ENCODE measurements around the gene TMEM220.

TMEM220 gene

DNA sequence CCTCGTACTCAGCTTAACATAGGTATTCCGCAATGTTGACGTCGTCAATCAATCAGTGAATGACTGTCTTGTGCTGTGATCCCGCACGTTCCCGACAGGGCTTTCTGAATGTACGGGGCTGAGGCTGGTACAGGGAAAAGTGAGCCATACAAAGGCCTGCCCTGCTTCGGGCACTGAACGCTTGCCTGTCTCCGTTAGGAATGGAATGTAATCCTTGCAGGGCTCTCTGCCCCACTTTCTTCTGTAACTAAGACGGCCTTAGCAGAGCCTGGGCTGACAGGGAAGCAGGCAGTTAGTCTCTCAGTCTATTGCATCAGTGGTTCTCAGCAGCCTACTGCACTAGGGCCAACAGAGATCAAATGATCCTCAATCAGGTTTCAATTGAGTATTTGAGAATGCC lies 56.5 kb downstream of the TMEM220 start:
- no peak overlapping the region for H3K4me3 ChIP-seq (ENCODE audit: low read depth, low read length)

DNA sequence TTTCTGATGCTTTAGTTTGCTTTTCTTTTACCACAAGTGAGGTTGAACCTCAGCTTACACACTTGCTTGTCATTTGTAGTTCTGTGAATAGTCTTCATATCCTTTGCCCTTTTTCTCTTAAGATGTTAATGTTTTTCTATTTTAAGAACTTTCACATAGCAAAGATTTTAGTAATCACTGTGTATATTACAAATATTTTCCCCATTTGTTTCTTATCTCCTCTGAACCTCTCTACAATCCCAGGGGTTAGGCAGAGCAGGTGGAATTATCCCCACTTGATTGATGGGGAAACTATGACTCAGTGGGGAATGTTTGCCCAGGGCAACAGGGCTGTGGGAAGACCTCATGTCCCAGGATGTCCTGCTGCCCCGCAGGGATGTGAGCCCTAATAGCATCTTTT lies 61.0 kb downstream of the TMEM220 start:
- no peak overlapping the region for H3K4me3 ChIP-seq (ENCODE audit: low read depth, low read length)

DNA sequence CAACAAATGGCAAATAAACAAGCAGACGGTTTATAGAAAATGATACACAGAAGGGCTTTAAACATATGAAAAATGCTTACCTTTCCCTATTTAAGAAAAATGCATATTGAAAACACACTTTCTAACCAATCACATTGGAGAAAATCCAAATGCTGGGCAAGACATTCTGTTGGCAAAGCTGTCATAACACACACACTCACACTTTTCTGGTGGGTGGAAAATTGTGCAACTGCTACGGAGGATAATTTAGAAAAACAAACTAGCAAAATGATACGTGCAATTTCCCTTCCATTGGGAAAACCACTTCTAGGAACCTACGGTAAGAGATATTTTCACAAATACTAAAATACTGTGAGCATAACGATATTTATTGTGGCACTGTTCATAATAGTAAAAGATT lies 62.9 kb downstream of the TMEM220 start:
- no peak overlapping the region for H3K4me3 ChIP-seq (ENCODE audit: low read depth, low read length)

DNA sequence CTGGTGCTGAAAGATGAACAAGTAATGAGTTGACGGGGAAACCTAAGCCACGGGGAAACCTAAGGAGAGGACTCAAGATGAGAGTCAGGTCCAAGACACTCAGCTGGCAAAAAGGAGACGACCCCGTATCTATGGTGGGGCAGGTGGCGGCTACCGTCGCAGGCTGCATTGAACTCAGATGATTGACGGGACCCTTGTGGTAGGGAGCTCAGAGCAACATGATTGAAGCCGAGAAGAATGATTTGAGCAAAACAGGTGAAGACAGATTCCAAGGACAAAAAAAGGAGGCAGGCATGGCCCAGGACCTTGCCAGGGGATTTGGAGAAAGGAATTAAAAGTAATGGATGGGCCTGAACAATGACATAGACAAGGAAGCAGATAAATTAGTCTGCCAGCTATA lies 65.3 kb downstream of the TMEM220 start:
- no peak overlapping the region for H3K4me3 ChIP-seq (ENCODE audit: low read depth, low read length)
